Stimulated activated CD4-positive, alpha-beta T cell treated with anti-CD3 and anti-CD28 coated beads, Interleukin-15, amount 100 ng/mL, for 24 hours (primary cell): ENCODE results near the gene PITX3.

ENCODE experiments used
- DNase-seq: peaks from one replicate; pipeline ENCODE4 v3.0.0-alpha.2; 2020

The PITX3 gene

DNA sequence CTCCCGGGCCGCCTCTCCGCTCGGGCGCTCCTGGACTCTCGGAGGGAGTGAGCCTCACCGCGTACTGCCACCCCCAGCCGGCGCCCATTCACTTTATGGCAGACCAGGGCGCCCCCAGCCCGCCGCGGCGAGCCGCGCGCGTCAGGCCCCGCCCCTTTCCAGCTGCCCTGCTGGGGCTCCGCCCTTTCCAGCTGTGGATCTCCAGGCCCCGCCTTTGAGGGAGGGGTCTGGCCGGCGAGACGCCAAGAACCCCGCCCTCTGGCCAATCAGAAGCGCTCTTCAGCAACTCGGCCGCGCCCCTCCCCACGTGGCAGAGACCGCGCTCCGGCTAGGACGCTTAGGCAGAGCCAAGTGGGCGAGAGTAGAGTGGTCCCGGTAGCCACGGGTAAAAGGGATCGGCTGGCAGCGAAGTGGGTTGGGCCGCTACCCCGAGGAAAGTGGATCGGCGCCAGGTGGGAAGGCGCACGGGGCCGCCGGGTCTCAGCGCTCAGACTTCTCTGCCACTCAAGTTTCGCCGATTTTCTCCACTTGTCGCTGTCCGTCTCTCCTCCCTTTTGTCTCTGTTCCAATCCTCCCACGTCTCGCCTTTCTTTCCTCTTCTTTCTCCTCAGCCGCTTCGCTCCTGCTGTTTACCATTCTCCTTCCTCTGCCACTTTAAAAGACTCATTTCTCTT lies at the start of gene PITX3:
Gene PITX3 (minus strand): TSS at position 69 of the 674 bp plus-strand sequence. CDS start 9,432 bp downstream, outside the sequence.
- peak; percentile 96 for DNase-seq

GRCh38 chr10:102289840-102290239 lies 48.5 kb upstream of the PITX3 start:
- no peak for DNase-seq

GRCh38 chr10:102289356-102289755 lies 48.0 kb upstream of the PITX3 start:
- no peak for DNase-seq

GRCh38 chr10:102287991-102288390 lies 46.7 kb upstream of the PITX3 start:
- DNase-seq = no peak

GRCh38 chr10:102287538-102287937 lies 46.2 kb upstream of the PITX3 start:
- DNase-seq = no peak

GRCh38 chr10:102286216-102286615 lies 44.9 kb upstream of the PITX3 start:
- DNase-seq = no peak

- no peak for DNase-seq
Observed at GRCh38 chr10:102285133-102285532, 43.8 kb upstream of the PITX3 start.

- no peak for DNase-seq
Observed at GRCh38 chr10:102284531-102284930, 43.2 kb upstream of the PITX3 start.

DNA sequence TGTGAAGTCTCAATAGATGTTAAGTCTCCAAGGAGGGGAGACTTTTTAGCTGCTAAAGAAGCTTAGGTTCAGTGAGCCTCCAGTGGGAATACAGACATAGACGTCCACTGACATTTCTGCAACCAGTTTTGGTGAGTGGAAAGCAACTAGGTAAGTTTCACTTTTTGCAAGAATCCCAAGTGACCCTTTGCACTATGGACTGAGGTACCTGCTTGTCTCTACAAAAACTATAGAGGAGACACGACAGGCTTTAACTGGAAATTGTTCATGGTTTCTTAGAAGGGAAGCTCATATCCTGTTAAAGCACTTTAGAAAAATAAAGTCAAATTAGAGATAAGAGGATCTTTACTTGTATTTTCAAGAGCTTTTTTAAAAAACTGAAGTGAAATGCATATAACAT lies 42.6 kb upstream of the PITX3 start:
- no peak for DNase-seq

GRCh38 chr10:102283488-102283887 lies 42.2 kb upstream of the PITX3 start:
- DNase-seq = no peak

GRCh38 chr10:102281102-102281487 lies 39.8 kb upstream of the PITX3 start:
- DNase-seq = no peak

GRCh38 chr10:102280397-102281101 lies 39.2 kb upstream of the PITX3 start:
- DNase-seq = no peak

DNA sequence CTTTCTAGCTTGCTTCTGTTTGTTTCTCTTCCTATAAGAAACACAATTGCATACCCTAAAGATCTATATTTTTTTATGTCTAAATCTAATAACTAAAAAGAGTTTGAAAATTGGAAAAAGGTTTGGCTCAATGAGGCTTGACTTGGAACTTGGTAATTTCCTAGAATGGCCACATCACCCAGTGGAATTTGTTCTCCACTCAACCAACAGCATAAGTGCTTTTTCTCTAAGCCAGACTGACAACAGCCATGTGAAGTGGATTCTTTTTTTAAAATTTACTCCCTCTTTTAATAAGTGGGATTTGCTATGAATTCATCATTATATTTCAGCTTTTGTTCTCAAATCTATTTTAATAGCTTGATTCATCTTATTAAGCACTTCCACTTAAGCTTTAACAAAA lies 37.8 kb upstream of the PITX3 start:
- DNase-seq = no peak

DNA sequence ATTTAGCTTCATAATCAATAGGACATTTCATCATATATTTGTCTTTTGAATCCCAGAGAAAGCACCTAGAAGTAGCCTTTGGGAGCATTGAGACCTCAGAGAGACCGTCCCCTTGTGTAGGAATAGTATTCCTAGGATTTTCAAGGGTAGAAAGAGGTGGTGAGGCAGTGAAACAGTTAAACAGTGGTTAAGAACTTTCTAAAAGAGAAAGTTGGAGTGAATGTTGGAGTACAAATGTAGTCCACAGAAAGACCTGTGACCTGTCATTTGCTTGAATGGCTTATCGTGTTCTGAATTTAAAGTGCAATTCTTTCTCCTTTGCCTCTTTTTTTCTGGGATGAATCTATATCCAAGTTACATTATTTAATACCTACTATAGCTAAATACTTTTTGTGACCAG lies 34.0 kb upstream of the PITX3 start:
- DNase-seq = no peak

GRCh38 chr10:102274062-102274461 lies 32.8 kb upstream of the PITX3 start:
- no peak for DNase-seq

DNA sequence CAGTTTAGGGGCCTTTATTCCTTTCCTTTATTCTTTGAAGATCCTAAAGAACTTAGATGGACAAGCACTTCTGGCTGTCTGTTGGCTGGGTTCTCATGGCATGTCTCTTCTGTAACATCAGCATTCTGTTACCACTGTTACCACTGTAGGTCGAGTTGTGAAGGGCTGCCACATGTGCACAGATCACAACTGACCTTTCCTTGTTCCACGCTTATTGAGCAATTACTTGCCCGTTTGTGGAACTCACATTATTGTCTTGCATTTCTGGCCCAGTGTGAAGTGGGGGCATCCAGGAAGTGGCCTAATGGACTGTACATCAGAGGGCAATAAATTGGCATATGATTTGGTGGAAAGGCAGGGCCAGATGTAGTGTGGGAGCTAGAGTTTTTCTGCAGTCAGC lies 27.7 kb upstream of the PITX3 start:
- DNase-seq = no peak

DNA sequence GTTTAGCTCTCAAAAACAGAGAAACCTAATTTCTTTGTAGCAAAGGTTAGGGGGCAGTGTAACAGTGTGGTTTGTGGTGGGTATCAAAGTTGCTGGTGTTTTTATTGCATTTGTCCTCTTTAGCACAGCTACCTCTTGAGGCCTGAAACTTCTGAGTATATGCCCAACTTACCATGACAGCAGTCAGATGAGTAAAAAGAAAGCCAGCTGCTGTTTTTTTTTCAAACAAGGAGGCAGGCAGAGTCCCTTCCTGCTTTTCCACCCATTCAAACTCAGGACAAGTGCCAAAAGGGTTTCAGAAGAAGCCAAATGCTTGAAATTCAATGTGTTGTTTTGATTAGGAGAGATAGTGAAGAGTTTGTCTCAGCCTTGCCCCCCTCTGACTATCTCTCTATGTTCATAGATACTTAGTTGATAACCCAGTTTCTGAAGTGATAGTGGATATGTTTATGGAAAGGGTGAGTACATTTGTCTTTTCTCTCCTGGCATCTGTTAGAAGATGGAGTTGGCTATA lies 27.1 kb upstream of the PITX3 start:
- DNase-seq = no peak

DNA sequence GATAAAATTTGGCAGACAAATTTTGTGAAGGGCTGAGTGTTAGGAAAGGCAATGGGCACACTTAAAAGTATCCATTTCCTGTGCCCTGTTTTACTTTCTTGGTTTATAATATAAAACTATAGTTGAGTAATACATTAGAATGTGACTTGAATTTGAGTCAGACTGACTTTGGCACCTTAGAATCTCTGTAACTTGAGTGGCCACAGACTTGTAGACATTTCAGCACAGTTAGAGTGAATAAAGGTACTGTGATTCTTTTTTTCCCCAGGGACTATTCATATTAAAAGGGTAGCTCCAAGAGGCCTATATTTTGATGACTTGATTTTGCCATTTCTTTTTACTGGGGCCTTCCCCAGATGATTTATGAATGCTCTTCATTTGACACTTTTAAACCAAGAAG lies 26.4 kb upstream of the PITX3 start:
- DNase-seq = no peak

- DNase-seq = no peak
Observed at GRCh38 chr10:102266670-102267069, 25.4 kb upstream of the PITX3 start.

- no peak for DNase-seq
Observed at GRCh38 chr10:102264371-102264770, 23.1 kb upstream of the PITX3 start.

DNA sequence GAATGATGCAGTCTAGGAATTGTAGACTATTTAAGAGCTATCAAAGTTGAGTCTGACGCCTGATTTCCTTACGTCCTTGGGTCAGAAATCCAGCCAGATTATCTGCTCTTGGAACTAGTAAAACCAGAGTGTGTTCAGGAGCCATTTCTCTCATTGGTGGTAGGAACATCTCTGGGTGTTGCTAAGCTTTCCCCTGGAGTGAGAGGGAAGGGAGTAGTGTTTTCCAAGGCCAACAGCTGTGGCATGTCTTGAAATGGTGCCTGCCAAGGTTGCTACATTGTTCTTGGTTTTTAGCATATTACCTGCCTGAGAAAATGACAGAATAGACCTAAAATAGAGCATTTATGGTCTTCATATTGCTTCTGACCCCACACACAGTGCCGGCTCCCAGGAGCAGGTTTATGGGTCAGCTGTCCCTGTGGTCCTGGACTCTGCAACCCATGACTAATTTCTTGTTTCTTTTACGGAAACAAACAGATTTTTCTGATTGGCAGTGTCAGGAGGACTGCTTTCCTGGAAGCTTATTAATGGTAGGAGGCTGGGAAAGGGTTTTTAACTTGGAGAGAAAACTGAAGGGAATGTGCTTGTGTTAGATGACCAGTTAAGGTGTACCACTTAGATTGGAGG lies 21.5 kb upstream of the PITX3 start:
- no peak for DNase-seq

DNA sequence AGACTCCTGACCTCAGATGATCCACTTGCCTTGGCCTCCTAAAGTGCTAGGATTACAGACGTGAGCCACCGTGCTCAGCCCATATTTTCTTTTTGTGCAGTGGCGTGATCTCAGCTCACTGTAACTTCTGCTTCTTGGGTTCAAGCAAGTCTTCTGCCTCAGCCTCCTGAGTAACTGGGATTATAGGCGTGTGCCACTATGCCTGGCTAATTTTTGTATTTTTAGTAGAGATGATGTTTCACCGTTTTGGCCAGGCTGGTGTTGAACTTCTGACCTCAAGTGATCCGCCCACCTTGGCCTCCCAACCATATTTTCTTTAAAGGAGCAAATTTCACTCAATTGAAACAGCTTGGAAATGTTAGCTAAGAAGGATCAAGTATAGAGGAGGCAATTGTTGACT lies 20.5 kb upstream of the PITX3 start:
- no peak for DNase-seq

- DNase-seq = no peak
Observed at GRCh38 chr10:102261196-102261595, 19.9 kb upstream of the PITX3 start.

DNA sequence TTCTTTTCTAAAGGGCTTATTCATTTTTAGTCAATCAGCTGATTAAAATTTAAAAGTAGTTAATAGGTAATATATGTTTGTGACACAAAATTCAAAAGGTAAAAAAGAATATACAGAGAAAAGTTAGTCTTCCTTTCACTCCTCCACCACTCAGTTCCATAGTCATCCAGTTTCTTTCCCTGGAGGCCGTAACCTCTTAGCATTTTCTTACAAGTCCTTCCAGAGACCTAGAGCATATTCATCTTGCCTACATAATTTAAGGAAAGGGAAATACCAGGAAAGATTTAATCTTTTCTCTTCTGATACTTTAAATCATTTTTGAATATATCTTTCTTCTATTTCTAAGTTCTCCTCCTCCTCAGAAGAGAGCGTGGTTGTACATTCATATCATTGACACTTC lies 14.1 kb upstream of the PITX3 start:
- DNase-seq = no peak
